DOHH2 (cell line): Measurements from ENCODE around the gene PRPH.

Experiments
- H3F3A ChIP-seq: fragments of 200-600 bp; sonication (generic), shearing (Covaris generic); 2 replicates; pipeline ENCODE4 v1.6.0; 2016; ENCODE audit warnings: antibody characterized with exemption, mild to moderate bottlenecking; ENCODE audit not compliant: control insufficient read depth, insufficient read depth
- H3K27ac ChIP-seq: fragments of 200-600 bp; sonication (generic); 2 replicates; pipeline ENCODE4 v1.5.1; 2014; ENCODE audit warnings: low read depth, mild to moderate bottlenecking, low read length, moderate library complexity
- H3K27me3 ChIP-seq: fragments of 200-600 bp; sonication (generic); 2 replicates; pipeline ENCODE4 v1.6.1; 2014; ENCODE audit warnings: mild to moderate bottlenecking, low read length, mixed read lengths; ENCODE audit not compliant: control insufficient read depth
- H3K36me3 ChIP-seq: fragments of 200-600 bp; sonication (generic); 2 replicates; pipeline ENCODE4 v1.6.1; 2014; ENCODE audit warnings: mild to moderate bottlenecking, low read length, moderate library complexity, mixed read lengths; ENCODE audit not compliant: control insufficient read depth
- H3K4me1 ChIP-seq: fragments of 200-600 bp; sonication (generic); 2 replicates; pipeline ENCODE4 v1.6.1; 2014; ENCODE audit warnings: mild to moderate bottlenecking, low read length, mixed read lengths; ENCODE audit not compliant: control insufficient read depth
- H3K4me2 ChIP-seq: fragments of 200-600 bp; sonication (generic); 2 replicates; pipeline ENCODE4 v1.6.0; 2014; ENCODE audit warnings: mild to moderate bottlenecking, low read length, moderate library complexity
- H3K4me3 ChIP-seq: fragments of 200-600 bp; sonication (generic); 2 replicates; pipeline ENCODE4 v1.5.1; 2014; ENCODE audit warnings: mild to moderate bottlenecking, low read length, mixed read lengths
- H3K79me2 ChIP-seq: fragments of 200-600 bp; sonication (generic); 2 replicates; pipeline ENCODE4 v1.6.1; 2014; ENCODE audit warnings: mild to moderate bottlenecking, low read length, mixed read lengths; ENCODE audit not compliant: control insufficient read depth
- H3K9me2 ChIP-seq: fragments of 200-600 bp; sonication (generic); replicated peaks from 2 replicates; pipeline ENCODE4 v1.6.1; 2014; ENCODE audit warnings: mild to moderate bottlenecking, low read length, mixed read lengths; ENCODE audit not compliant: control insufficient read depth
- H3K9me3 ChIP-seq: fragments of 200-600 bp; sonication (generic); 2 replicates; pipeline ENCODE4 v1.6.1; 2014; ENCODE audit warnings: antibody characterized with exemption, low read length, mixed read lengths; ENCODE audit not compliant: control insufficient read depth, insufficient read depth
- H4K20me1 ChIP-seq: fragments of 200-600 bp; sonication (generic); 2 replicates; pipeline ENCODE4 v1.6.0; 2014; ENCODE audit warnings: low read depth, mild to moderate bottlenecking, antibody characterized with exemption, low read length, moderate library complexity; ENCODE audit not compliant: control insufficient read depth, insufficient read depth
- EZH2phosphoT487 ChIP-seq: fragments of 200-600 bp; sonication (generic); IDR thresholded peaks from 2 replicates; pipeline ENCODE4 v1.6.1; 2017; ENCODE audit warnings: borderline replicate concordance, mild to moderate bottlenecking, antibody characterized with exemption, low read length, moderate library complexity, mixed read lengths
- TF ChIP-seq, protein P1 (sequence below): fragments of 200-600 bp; sonication (generic); IDR thresholded peaks from one replicate; pipeline ENCODE4 v1.5.1; 2014; ENCODE audit warnings: antibody characterized with exemption, mild to moderate bottlenecking, low read depth, low read length; ENCODE audit not compliant: poor library complexity, severe bottlenecking

PRPH gene

DNA sequence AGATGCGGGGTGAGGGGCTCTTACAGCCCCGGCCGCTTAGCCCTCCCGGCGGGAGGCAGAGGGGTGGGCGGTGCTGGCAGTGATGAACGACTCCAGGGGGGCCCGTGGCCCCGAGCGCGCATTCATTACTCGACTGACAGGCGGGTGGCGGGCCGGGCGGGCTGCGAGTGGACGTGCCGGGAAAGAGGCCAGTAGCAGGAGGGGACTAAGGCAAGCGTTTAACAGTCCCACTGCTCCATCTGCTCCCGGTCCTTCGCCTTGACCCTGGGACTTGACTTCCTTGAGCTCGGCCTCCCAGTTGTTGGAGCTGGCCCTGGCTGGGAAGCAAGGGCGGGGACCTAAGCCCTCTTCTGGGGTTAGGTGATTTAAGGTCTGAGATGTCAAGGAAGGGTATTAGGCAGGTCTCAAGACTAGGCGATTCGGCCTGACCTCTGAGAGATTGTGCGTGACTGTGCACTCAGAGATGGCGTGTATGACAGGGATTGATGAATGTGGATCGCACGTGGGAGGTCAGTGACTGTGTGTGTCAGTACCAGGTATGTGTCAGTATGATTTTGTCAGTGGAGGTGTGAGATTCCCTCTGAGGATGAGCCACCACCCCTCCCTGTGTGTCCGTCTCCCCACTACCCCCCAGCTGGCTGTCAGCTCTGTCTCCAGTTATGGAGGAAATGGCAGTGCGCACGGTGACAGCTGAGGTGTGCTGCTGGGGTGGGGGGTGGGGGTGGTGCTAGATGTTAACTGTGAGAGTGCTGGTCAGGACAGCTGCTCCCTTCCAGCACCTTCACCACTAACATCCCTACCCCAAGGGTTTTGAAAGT, 48.2 kb downstream of the PRPH start:
- Histone ChIP-seq H3K36me3 (no peaks in the 10 kb centered on the region), H3K4me3 (peak overlapping the region; percentile 76), H3K9me2 (no peaks in the 10 kb centered on the region), H4K20me1 (0 out of 2 replicates have a peak, but pooled peaks cover 2% of the 10 kb centered on the region), H3K27me3 (peaks cover 89% of the 10 kb centered on the region), H3K79me2 (no peaks in the 10 kb centered on the region), H3K4me1 (peaks cover 58% of the 10 kb centered on the region), H3K4me2 (peak overlapping the region; percentile 99), H3F3A (peaks cover 12% of the 10 kb centered on the region), H3K27ac (no peak overlapping the region), H3K9me3 (no peaks in the 10 kb centered on the region)
- TF ChIP-seq EZH2phosphoT487, result peak; percentile 79; the same call in 1 of the 2 replicates
- TF ChIP-seq, protein P1, sequence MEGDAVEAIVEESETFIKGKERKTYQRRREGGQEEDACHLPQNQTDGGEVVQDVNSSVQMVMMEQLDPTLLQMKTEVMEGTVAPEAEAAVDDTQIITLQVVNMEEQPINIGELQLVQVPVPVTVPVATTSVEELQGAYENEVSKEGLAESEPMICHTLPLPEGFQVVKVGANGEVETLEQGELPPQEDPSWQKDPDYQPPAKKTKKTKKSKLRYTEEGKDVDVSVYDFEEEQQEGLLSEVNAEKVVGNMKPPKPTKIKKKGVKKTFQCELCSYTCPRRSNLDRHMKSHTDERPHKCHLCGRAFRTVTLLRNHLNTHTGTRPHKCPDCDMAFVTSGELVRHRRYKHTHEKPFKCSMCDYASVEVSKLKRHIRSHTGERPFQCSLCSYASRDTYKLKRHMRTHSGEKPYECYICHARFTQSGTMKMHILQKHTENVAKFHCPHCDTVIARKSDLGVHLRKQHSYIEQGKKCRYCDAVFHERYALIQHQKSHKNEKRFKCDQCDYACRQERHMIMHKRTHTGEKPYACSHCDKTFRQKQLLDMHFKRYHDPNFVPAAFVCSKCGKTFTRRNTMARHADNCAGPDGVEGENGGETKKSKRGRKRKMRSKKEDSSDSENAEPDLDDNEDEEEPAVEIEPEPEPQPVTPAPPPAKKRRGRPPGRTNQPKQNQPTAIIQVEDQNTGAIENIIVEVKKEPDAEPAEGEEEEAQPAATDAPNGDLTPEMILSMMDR, result no peak

DNA sequence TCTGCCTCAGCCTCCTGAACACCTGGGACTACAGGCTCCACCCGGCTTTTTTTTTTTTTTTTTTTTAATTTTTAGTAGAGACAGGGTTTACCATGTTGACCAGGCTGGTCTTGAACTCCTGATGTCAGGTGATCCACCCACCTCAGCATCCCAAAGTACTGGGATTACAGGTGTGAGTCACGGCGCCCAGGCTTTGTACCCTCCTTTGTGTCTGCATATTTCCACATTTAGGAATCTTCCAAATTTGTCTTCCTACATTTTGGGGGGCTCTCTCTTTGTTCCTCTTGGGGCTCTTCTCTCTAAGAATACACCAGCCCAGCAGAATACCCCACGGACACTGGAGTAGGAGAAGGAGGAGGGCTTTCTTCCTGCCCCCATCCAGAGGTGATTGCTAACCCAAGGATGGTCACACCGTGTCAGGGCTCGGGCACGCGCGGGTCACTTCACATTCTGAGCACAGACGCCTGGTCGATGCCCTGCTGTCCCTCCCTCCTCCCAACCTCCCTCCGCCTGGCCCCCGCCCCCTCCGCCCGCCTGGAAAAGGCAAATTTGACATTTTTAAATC, 49.6 kb downstream of the PRPH start:
- Histone ChIP-seq H3K27me3 (peaks cover 84% of the 10 kb centered on the region), H3K79me2 (no peaks in the 10 kb centered on the region), H3K27ac (no peak overlapping the region), H3F3A (peaks cover 12% of the 10 kb centered on the region), H3K9me2 (no peaks in the 10 kb centered on the region), H3K4me3 (no peak overlapping the region), H3K4me1 (peaks cover 58% of the 10 kb centered on the region), H3K4me2 (peak overlapping the region; percentile 62), H3K36me3 (no peaks in the 10 kb centered on the region), H3K9me3 (no peaks in the 10 kb centered on the region), H4K20me1 (0 out of 2 replicates have a peak, but pooled peaks cover 2% of the 10 kb centered on the region)
- TF ChIP-seq, protein P1, result no peak
- no peak for TF ChIP-seq EZH2phosphoT487

DNA sequence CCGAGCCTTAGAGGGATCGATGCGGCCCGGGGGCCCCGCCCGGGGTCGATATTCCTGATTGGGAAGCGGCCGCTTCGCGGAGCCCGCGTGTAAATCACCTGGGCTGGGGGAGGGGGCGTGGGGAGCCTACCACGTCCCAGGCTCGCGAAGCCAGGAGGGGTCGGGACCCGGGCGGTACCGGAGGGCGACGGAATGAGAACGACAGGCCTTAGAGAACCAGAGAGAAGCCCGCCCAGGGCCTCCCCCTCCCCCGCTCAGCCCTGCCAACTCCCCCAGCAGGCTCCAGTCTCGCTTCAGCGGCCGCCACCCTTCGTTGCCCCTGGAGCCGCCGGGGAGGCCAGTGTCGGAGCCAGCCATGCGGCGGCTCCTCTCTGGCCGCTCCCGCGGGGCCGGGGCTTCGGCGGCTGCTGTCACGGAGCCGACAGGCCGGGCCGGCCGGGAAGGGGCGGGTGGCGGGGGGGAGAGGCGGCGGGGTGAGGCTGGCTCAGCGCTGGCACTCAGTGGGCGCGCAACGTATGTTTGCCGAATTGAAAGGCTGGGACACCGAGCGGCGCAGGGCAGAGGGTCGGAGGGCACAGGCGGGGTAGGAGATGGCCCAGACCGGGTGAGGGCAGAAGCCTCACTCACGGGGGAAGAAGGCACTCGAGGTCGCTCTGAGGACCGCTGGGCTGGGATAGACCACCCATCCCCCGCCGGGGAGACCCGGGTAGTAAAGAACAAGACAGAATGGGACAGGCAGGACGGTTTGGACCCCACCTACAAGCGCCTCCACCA, 50.3 kb downstream of the PRPH start:
- Histone ChIP-seq H3K27me3 (peaks cover 77% of the 10 kb centered on the region), H3K4me3 (peak overlapping the region; percentile 52), H3K4me2 (peak overlapping the region; percentile 62), H3K9me2 (no peaks in the 10 kb centered on the region), H3K79me2 (no peaks in the 10 kb centered on the region), H3K27ac (no peak overlapping the region), H3F3A (peaks cover 12% of the 10 kb centered on the region), H3K4me1 (peaks cover 58% of the 10 kb centered on the region), H3K36me3 (no peaks in the 10 kb centered on the region), H4K20me1 (0 out of 2 replicates have a peak, but pooled peaks cover 2% of the 10 kb centered on the region), H3K9me3 (no peaks in the 10 kb centered on the region)
- TF ChIP-seq, protein P1, result no peak
- peak; percentile 64; the same call in 1 of the 2 replicates for TF ChIP-seq EZH2phosphoT487
